Calu3 (cell line): Measurements from ENCODE around the gene MAP1S. TPM values are rescaled to one million over a fixed set of nuclear protein-coding genes. Genes with fewer than 3 reads are reported as not detected.

Source experiments
- BruUV-seq: library from RNA; stranded (reverse); fragments of 400-500 nt; replicated peaks from 2 replicates; lab custom pipeline; 2021; lab: Mats Ljungman, UMichigan
- CTCF ChIA-PET: fragments of 300-600 bp; sonication (Branson Sonifier 250); formaldehyde crosslinking; loops from one replicate; lab custom pipeline; 2022; ENCODE audit warnings: antibody characterized with exemption; lab: Charles Lee
- DNase-seq: peaks from one replicate; pipeline ENCODE4 v3.0.0; 2022
- H3K27ac Mint-ChIP-seq: one replicate; pipeline ENCODE4 v1.8.0; 2022; ENCODE audit warnings: mixed read lengths; ENCODE audit not compliant: unreplicated experiment
- H3K27me3 Mint-ChIP-seq: one replicate; pipeline ENCODE4 v1.8.0; 2022; ENCODE audit warnings: mixed read lengths; ENCODE audit not compliant: unreplicated experiment
- H3K36me3 Mint-ChIP-seq: one replicate; pipeline ENCODE4 v1.8.0; 2022; ENCODE audit warnings: mild to moderate bottlenecking, moderate library complexity, mixed read lengths; ENCODE audit not compliant: insufficient read depth, unreplicated experiment
- H3K4me1 Mint-ChIP-seq: one replicate; pipeline ENCODE4 v1.8.0; 2022; ENCODE audit warnings: mild to moderate bottlenecking, low read depth, mixed read lengths; ENCODE audit not compliant: unreplicated experiment
- H3K4me3 Mint-ChIP-seq: one replicate; pipeline ENCODE4 v1.8.0; 2022; ENCODE audit warnings: mild to moderate bottlenecking, low read depth, moderate library complexity, mixed read lengths; ENCODE audit not compliant: unreplicated experiment
- H3K9me3 Mint-ChIP-seq: one replicate; pipeline ENCODE4 v1.8.0; 2022; ENCODE audit warnings: low read depth, mixed read lengths; ENCODE audit not compliant: unreplicated experiment
- CTCF ChIP-seq: fragments of 200-600 bp; IDR thresholded peaks from one replicate; pipeline ENCODE4 v1.8.0; 2022; ENCODE audit warnings: antibody characterized with exemption; ENCODE audit not compliant: unreplicated experiment
- intact Hi-C: fragments of 100-400 bp; cut with micrococcal nuclease; formaldehyde crosslinking; loops from one replicate; pipeline ENCODE4 v1.10.0; 2022; ENCODE audit not compliant: unreplicated experiment
- total RNA-seq: library from RNA; stranded (reverse); gene quantifications from 2 replicates; pipeline ENCODE4 v1.2.3, GENCODE V29; 2022

MAP1S gene
- total RNA-seq, 1 experiment from 2014 or later = 57.1 TPM

- CTCF ChIA-PET = no interaction called here
- DNase-seq = no peak
- H3K27me3 Mint-ChIP-seq = peaks cover 14% of the 10 kb centered on the region
- H3K9me3 Mint-ChIP-seq = no peaks in the 10 kb centered on the region
- H3K4me1 Mint-ChIP-seq = peaks cover 7% of the 10 kb centered on the region
- TF ChIP-seq CTCF = no peak
- H3K27ac Mint-ChIP-seq = no peak overlapping the region
- no TSS peak for BruUV-seq
- no peak overlapping the region for H3K4me3 Mint-ChIP-seq
- H3K36me3 Mint-ChIP-seq = peaks cover 6% of the 10 kb centered on the region
- intact Hi-C loops = no loop called here
Observed at GRCh38 chr19:17751912-17752273, 32.6 kb downstream of the MAP1S start.

- DNase-seq = no peak
- H3K9me3 Mint-ChIP-seq = no peaks in the 10 kb centered on the region
- H3K27ac Mint-ChIP-seq = no peak overlapping the region
- CTCF ChIA-PET = no interaction called here
- intact Hi-C loops = no loop called here
- peaks cover 14% of the 10 kb centered on the region for H3K27me3 Mint-ChIP-seq
- no peak for TF ChIP-seq CTCF
- peaks cover 5% of the 10 kb centered on the region for H3K36me3 Mint-ChIP-seq
- peaks cover 13% of the 10 kb centered on the region for H3K4me1 Mint-ChIP-seq
- BruUV-seq = no TSS peak
- no peak overlapping the region for H3K4me3 Mint-ChIP-seq
Observed at GRCh38 chr19:17752865-17753639, 33.8 kb downstream of the MAP1S start.

GRCh38 chr19:17753976-17754375 is 34.7 kb downstream of the MAP1S start:
- Mint-ChIP-seq H3K27me3 (peaks cover 9% of the 10 kb centered on the region), H3K4me1 (peaks cover 13% of the 10 kb centered on the region), H3K36me3 (no peaks in the 10 kb centered on the region), H3K9me3 (no peaks in the 10 kb centered on the region), H3K4me3 (no peak overlapping the region), H3K27ac (no peak overlapping the region)
- BruUV-seq = no TSS peak
- TF ChIP-seq CTCF = no peak
- CTCF ChIA-PET = no interaction called here
- intact Hi-C loops = no loop called here
- DNase-seq = no peak

- Mint-ChIP-seq H3K4me3 (no peak overlapping the region), H3K9me3 (no peaks in the 10 kb centered on the region), H3K36me3 (no peaks in the 10 kb centered on the region), H3K27ac (no peak overlapping the region), H3K27me3 (peaks cover under 1% of the 10 kb centered on the region), H3K4me1 (peaks cover 13% of the 10 kb centered on the region)
- intact Hi-C loops = no loop called here
- no TSS peak for BruUV-seq
- DNase-seq = no peak
- no peak for TF ChIP-seq CTCF
- CTCF ChIA-PET = no interaction called here
Observed at GRCh38 chr19:17754634-17755442, 35.6 kb downstream of the MAP1S start.
